ENCODE data around the gene CSMD2. TPM values are rescaled to one million over a fixed set of nuclear protein-coding genes. Genes with fewer than 3 reads are reported as not detected.

The CSMD2 gene
- polyA plus RNA-seq, 1 of the 3 experiments (the other 2 are of a cell fraction): not detected

GRCh38 chr1:33657833-33658232, 507.2 kb downstream of the CSMD2 start:
- Histone ChIP-seq H3K4me2 (no peak overlapping the region), H3K9ac (no peak overlapping the region), H3K9me2 (no peaks in the 10 kb centered on the region), H3K4me1 (ENCODE audit: control insufficient read depth in 1 of 2, insufficient read depth in 2 of 2, low read depth in 1 of 2, low read length in 1 of 2) (no peaks in the 10 kb centered on the region; a peak in 1 of 4 replicates), H4K20me1 (ENCODE audit: insufficient read depth) (no peaks in the 10 kb centered on the region), H3K27ac (ENCODE audit: low read depth in 2 of 2, low read length in 1 of 2) (no peak overlapping the region), H2AFZ (ENCODE audit: low read depth) (no peak overlapping the region), H3K79me2 (ENCODE audit: insufficient read depth) (no peaks in the 10 kb centered on the region), H3F3A (replicated peaks; ENCODE audit: insufficient read depth) (no peaks in the 10 kb centered on the region), H3K4me3 (ENCODE audit: low read depth in 2 of 2, low read length in 1 of 2) (no peak overlapping the region), H3K27me3 (ENCODE audit: insufficient read depth) (no peaks in the 10 kb centered on the region), H3K9me3 (no peaks in the 10 kb centered on the region), H3K36me3 (replicated peaks in 1 of 2; ENCODE audit: control insufficient read depth in 1 of 2, insufficient read depth in 2 of 2, low read length in 1 of 2) (no peaks in the 10 kb centered on the region)
- CTCF ChIA-PET: interaction anchor here (8.4 kb wide), 1 partner anchor 24 kb away, joined by 54 read pairs; no protein-coding TSS in a partner anchor
- TF ChIP-seq, protein P1, sequence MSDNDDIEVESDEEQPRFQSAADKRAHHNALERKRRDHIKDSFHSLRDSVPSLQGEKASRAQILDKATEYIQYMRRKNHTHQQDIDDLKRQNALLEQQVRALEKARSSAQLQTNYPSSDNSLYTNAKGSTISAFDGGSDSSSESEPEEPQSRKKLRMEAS (IDR thresholded peaks at IDR 0.05; ENCODE audit: low read depth): no peak
- TF ChIP-seq SIN3A (IDR thresholded peaks at IDR 0.05; ENCODE audit: borderline replicate concordance, low read depth, low read length) (no peak), FOXM1 (IDR thresholded peaks at IDR 0.05; ENCODE audit: low read depth) (no peak)
- POLR2A ChIA-PET: no interaction called here
- WGBS (ENCODE audit: low lambda C conversion rate): 64% methylated on average over 11 of the region's 12 CpGs
- no peak for DNase-seq

DNA sequence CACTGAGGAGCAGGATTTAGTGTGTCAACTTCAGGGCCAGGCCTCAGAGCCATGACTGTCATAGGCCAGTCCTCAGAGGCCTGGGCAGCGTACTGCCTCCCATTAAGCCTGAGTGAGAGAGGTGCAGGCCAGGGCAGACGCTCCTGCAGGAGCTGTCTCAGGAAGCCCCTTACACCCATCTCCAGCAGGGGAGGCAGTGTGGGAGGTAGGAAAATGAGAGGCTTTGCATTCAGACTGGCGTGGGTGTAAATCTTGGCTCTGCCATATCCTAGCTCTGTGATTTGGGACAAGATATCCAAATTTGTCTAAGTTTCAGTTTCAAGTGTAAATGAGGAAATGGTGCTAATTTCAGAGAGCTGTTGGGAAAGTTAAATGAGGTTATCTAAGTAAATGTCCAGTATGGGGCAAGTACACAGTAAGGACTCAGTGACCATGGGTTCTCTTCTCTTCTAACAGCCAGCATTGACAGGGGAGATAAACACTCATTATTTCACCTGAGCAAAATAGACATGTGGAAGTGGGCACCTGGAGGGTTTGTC, 508.5 kb downstream of the CSMD2 start:
- H3K4me3 ChIP-seq (ENCODE audit: low read depth in 2 of 2, low read length in 1 of 2): no peak overlapping the region
- 40% methylated on average over 3 of the region's 3 CpGs for WGBS (ENCODE audit: low lambda C conversion rate)
- H3K4me2 ChIP-seq: no peak overlapping the region
- H3K4me1 ChIP-seq (ENCODE audit: control insufficient read depth in 1 of 2, insufficient read depth in 2 of 2, low read depth in 1 of 2, low read length in 1 of 2): no peaks in the 10 kb centered on the region; a peak in 1 of 4 replicates
- H4K20me1 ChIP-seq (ENCODE audit: insufficient read depth): no peaks in the 10 kb centered on the region
- no peaks in the 10 kb centered on the region for H3K36me3 ChIP-seq (replicated peaks in 1 of 2; ENCODE audit: control insufficient read depth in 1 of 2, insufficient read depth in 2 of 2, low read length in 1 of 2)
- no peaks in the 10 kb centered on the region for H3K9me3 ChIP-seq
- DNase-seq: no peak
- H3K9ac ChIP-seq: no peak overlapping the region
- H2AFZ ChIP-seq (ENCODE audit: low read depth): no peak overlapping the region
- H3K9me2 ChIP-seq: no peaks in the 10 kb centered on the region
- ChIA-PET CTCF (interaction anchor here (1.0 to 8.4 kb wide), 3 partner anchors 18 to 507 kb away, joined by 3 to 54 read pairs (median 9); no protein-coding TSS in a partner anchor), POLR2A (no interaction called here)
- no peak overlapping the region for H3K27ac ChIP-seq (ENCODE audit: low read depth in 2 of 2, low read length in 1 of 2)
- H3F3A ChIP-seq (replicated peaks; ENCODE audit: insufficient read depth): no peaks in the 10 kb centered on the region
- no peaks in the 10 kb centered on the region for H3K79me2 ChIP-seq (ENCODE audit: insufficient read depth)
- H3K27me3 ChIP-seq (ENCODE audit: insufficient read depth): no peaks in the 10 kb centered on the region
- TF ChIP-seq TCF12 (IDR thresholded peaks at IDR 0.05) (no peak), GABPA (IDR thresholded peaks at IDR 0.05; ENCODE audit: low read depth) (no peak), TAF1 (IDR thresholded peaks at IDR 0.05; ENCODE audit: borderline replicate concordance, low read depth, low read length) (no peak), IRF3 (IDR thresholded peaks at IDR 0.05; ENCODE audit: low read depth, low read length) (no peak)
- TF ChIP-seq, protein P2, sequence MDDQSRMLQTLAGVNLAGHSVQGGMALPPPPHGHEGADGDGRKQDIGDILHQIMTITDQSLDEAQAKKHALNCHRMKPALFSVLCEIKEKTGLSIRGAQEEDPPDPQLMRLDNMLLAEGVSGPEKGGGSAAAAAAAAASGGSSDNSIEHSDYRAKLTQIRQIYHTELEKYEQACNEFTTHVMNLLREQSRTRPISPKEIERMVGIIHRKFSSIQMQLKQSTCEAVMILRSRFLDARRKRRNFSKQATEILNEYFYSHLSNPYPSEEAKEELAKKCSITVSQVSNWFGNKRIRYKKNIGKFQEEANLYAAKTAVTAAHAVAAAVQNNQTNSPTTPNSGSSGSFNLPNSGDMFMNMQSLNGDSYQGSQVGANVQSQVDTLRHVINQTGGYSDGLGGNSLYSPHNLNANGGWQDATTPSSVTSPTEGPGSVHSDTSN (IDR thresholded peaks at IDR 0.05): no peak
- TF ChIP-seq, protein P3, sequence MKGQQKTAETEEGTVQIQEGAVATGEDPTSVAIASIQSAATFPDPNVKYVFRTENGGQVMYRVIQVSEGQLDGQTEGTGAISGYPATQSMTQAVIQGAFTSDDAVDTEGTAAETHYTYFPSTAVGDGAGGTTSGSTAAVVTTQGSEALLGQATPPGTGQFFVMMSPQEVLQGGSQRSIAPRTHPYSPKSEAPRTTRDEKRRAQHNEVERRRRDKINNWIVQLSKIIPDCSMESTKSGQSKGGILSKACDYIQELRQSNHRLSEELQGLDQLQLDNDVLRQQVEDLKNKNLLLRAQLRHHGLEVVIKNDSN (IDR thresholded peaks at IDR 0.05; ENCODE audit: borderline replicate concordance, low read depth): no peak
- TF ChIP-seq, protein P4, sequence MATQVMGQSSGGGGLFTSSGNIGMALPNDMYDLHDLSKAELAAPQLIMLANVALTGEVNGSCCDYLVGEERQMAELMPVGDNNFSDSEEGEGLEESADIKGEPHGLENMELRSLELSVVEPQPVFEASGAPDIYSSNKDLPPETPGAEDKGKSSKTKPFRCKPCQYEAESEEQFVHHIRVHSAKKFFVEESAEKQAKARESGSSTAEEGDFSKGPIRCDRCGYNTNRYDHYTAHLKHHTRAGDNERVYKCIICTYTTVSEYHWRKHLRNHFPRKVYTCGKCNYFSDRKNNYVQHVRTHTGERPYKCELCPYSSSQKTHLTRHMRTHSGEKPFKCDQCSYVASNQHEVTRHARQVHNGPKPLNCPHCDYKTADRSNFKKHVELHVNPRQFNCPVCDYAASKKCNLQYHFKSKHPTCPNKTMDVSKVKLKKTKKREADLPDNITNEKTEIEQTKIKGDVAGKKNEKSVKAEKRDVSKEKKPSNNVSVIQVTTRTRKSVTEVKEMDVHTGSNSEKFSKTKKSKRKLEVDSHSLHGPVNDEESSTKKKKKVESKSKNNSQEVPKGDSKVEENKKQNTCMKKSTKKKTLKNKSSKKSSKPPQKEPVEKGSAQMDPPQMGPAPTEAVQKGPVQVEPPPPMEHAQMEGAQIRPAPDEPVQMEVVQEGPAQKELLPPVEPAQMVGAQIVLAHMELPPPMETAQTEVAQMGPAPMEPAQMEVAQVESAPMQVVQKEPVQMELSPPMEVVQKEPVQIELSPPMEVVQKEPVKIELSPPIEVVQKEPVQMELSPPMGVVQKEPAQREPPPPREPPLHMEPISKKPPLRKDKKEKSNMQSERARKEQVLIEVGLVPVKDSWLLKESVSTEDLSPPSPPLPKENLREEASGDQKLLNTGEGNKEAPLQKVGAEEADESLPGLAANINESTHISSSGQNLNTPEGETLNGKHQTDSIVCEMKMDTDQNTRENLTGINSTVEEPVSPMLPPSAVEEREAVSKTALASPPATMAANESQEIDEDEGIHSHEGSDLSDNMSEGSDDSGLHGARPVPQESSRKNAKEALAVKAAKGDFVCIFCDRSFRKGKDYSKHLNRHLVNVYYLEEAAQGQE (IDR thresholded peaks at IDR 0.05; ENCODE audit: low read depth, low read length): no peak
